Measurements from ENCODE around the gene PPP1R15B.
A peak's percentile ranks its signal among the peaks of the same experiment; 100 is the strongest.

The PPP1R15B gene

GRCh38 chr1:204447190-204447589 is 35.6 kb upstream of the PPP1R15B start:
- TF ChIP-seq MAX (IDR thresholded peaks at IDR 0.05) (no peak), ZBTB7A (IDR thresholded peaks at IDR 0.05; ENCODE audit: low read depth) (no peak), RAD21 (IDR thresholded peaks at IDR 0.05; ENCODE audit: low read depth) (no peak), FOXM1 (IDR thresholded peaks at IDR 0.05; ENCODE audit: borderline replicate concordance, low read depth) (no peak), EP300 (IDR thresholded peaks at IDR 0.05; ENCODE audit: borderline replicate concordance) (no peak), REST (IDR thresholded peaks at IDR 0.05; ENCODE audit: low read depth) (no peak), USF1 (IDR thresholded peaks at IDR 0.05) (no peak), NFIC (IDR thresholded peaks at IDR 0.05) (no peak), CEBPB (IDR thresholded peaks at IDR 0.05) (no peak), CREB1 (IDR thresholded peaks at IDR 0.05; ENCODE audit: low read depth) (no peak), TAF1 (IDR thresholded peaks at IDR 0.05; ENCODE audit: low read depth) (no peak), EGR1 (IDR thresholded peaks at IDR 0.05) (no peak), YY1 (IDR thresholded peaks at IDR 0.05; ENCODE audit: low read depth) (no peak), TCF12 (IDR thresholded peaks at IDR 0.05; ENCODE audit: low read depth) (no peak), TEAD4 (IDR thresholded peaks at IDR 0.05) (no peak)

- TF ChIP-seq RAD21 (IDR thresholded peaks at IDR 0.05; ENCODE audit: low read depth): peak; percentile 79
- no peak for TF ChIP-seq TAF1 (IDR thresholded peaks at IDR 0.05; ENCODE audit: low read depth)
- no peak for TF ChIP-seq MAX (IDR thresholded peaks at IDR 0.05)
- TF ChIP-seq TCF12 (IDR thresholded peaks at IDR 0.05; ENCODE audit: low read depth): no peak
- TF ChIP-seq CEBPB (IDR thresholded peaks at IDR 0.05): no peak
- TF ChIP-seq FOXM1 (IDR thresholded peaks at IDR 0.05; ENCODE audit: borderline replicate concordance, low read depth): no peak
Observed at GRCh38 chr1:204446413-204447111, 34.9 kb upstream of the PPP1R15B start.

GRCh38 chr1:204445860-204446412 is 34.3 kb upstream of the PPP1R15B start:
- TF ChIP-seq TEAD4 (IDR thresholded peaks at IDR 0.05): no peak
- peak; percentile 40; the same call in 1 of the 2 replicates for TF ChIP-seq RAD21 (IDR thresholded peaks at IDR 0.05; ENCODE audit: low read depth)

- no peak for TF ChIP-seq REST (IDR thresholded peaks at IDR 0.05; ENCODE audit: low read depth)
- TF ChIP-seq TAF1 (IDR thresholded peaks at IDR 0.05; ENCODE audit: low read depth): no peak
- no peak for TF ChIP-seq TCF12 (IDR thresholded peaks at IDR 0.05; ENCODE audit: low read depth)
- no peak for TF ChIP-seq USF1 (IDR thresholded peaks at IDR 0.05)
- TF ChIP-seq ZBTB7A (IDR thresholded peaks at IDR 0.05; ENCODE audit: low read depth): no peak
- TF ChIP-seq EP300 (IDR thresholded peaks at IDR 0.05; ENCODE audit: borderline replicate concordance): no peak
- TF ChIP-seq CREB1 (IDR thresholded peaks at IDR 0.05; ENCODE audit: low read depth): no peak
- TF ChIP-seq YY1 (IDR thresholded peaks at IDR 0.05; ENCODE audit: low read depth): no peak
- TF ChIP-seq CEBPB (IDR thresholded peaks at IDR 0.05): no peak
- TF ChIP-seq RAD21 (IDR thresholded peaks at IDR 0.05; ENCODE audit: low read depth): no peak
- TF ChIP-seq FOXM1 (IDR thresholded peaks at IDR 0.05; ENCODE audit: borderline replicate concordance, low read depth): no peak
- TF ChIP-seq MAX (IDR thresholded peaks at IDR 0.05): no peak
- no peak for TF ChIP-seq EGR1 (IDR thresholded peaks at IDR 0.05)
- no peak for TF ChIP-seq TEAD4 (IDR thresholded peaks at IDR 0.05)
- TF ChIP-seq NFIC (IDR thresholded peaks at IDR 0.05): no peak
Observed at GRCh38 chr1:204443871-204444581, 32.4 kb upstream of the PPP1R15B start.

- TF ChIP-seq MAX (IDR thresholded peaks at IDR 0.05) (no peak), USF1 (IDR thresholded peaks at IDR 0.05) (peak; percentile 12; the same call in 1 of the 2 replicates), FOXM1 (IDR thresholded peaks at IDR 0.05; ENCODE audit: borderline replicate concordance, low read depth) (no peak), CREB1 (IDR thresholded peaks at IDR 0.05; ENCODE audit: low read depth) (no peak), YY1 (IDR thresholded peaks at IDR 0.05; ENCODE audit: low read depth) (no peak)
Observed at GRCh38 chr1:204443260-204443619, 31.6 kb upstream of the PPP1R15B start.

Measured in Ishikawa (cell line).